Mesothelial cell of epicardium (in vitro differentiated cells): ENCODE measurements around the gene WDFY2. TPM values are rescaled to one million over a fixed set of nuclear protein-coding genes. Genes with fewer than 3 reads are reported as not detected.

Experiments used
- DNase-seq, 2 experiments: peaks; one replicate each; pipeline ENCODE4 v3.0.0; 2021; ENCODE audit warnings: low spot score in 2 of 2; ENCODE audit not compliant: unreplicated experiment in 2 of 2
- H3K27ac Mint-ChIP-seq: 2 replicates; pipeline ENCODE4 v1.8.0; 2021; ENCODE audit warnings: mixed read lengths
- H3K27me3 Mint-ChIP-seq: 2 replicates; pipeline ENCODE4 v1.8.0; 2021; ENCODE audit warnings: low read depth, mixed read lengths
- H3K36me3 Mint-ChIP-seq: 2 replicates; pipeline ENCODE4 v1.8.0; 2021; ENCODE audit warnings: mixed read lengths
- H3K4me1 Mint-ChIP-seq: 2 replicates; pipeline ENCODE4 v1.8.0; 2021; ENCODE audit warnings: mixed read lengths
- H3K4me3 Mint-ChIP-seq: 2 replicates; pipeline ENCODE4 v1.8.0; 2021; ENCODE audit warnings: mild to moderate bottlenecking, moderate library complexity, mixed read lengths
- H3K9me3 Mint-ChIP-seq: 2 replicates; pipeline ENCODE4 v1.8.0; 2021; ENCODE audit warnings: mixed read lengths
- total RNA-seq: library from RNA; stranded (reverse); gene quantifications from 3 replicates; pipeline ENCODE4 v1.2.1, GENCODE V29; 2021
- TF ChIP-seq, protein P1 (sequence below): fragments of 200-600 bp; sonication (generic); IDR thresholded peaks from one replicate; pipeline ENCODE4 v1.5.0; 2021; ENCODE audit warnings: antibody characterized with exemption; ENCODE audit not compliant: unreplicated experiment

WDFY2 gene
- total RNA-seq, 1 donor from 2014 or later: 12.1 TPM

DNA sequence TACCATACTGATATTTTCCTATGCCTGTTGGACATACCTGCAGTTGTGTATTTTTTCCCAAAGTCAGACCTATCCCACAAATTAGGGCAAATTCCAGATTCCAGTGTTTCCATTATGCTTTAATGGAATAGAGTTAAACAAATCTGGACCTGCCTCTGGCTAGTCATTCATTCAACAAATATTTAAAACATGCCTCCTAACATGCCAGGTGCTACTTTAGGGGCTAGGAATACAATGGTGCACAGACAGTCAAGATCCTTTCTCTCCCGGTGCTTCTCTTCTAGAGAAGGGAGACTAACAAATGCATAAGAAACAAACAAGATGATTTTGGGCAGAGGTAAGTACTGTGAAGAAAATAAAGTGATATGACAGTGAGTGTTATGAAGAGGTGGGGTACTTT, 7.5 kb upstream of the WDFY2 start:
- TF ChIP-seq, protein P1, sequence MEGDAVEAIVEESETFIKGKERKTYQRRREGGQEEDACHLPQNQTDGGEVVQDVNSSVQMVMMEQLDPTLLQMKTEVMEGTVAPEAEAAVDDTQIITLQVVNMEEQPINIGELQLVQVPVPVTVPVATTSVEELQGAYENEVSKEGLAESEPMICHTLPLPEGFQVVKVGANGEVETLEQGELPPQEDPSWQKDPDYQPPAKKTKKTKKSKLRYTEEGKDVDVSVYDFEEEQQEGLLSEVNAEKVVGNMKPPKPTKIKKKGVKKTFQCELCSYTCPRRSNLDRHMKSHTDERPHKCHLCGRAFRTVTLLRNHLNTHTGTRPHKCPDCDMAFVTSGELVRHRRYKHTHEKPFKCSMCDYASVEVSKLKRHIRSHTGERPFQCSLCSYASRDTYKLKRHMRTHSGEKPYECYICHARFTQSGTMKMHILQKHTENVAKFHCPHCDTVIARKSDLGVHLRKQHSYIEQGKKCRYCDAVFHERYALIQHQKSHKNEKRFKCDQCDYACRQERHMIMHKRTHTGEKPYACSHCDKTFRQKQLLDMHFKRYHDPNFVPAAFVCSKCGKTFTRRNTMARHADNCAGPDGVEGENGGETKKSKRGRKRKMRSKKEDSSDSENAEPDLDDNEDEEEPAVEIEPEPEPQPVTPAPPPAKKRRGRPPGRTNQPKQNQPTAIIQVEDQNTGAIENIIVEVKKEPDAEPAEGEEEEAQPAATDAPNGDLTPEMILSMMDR: no peak
- no peak for DNase-seq
- Mint-ChIP-seq H3K36me3 (no peaks in the 10 kb centered on the region), H3K27ac (no peak overlapping the region), H3K27me3 (peaks cover 3% of the 10 kb centered on the region), H3K4me1 (peaks cover 15% of the 10 kb centered on the region), H3K4me3 (no peak overlapping the region), H3K9me3 (peaks cover 4% of the 10 kb centered on the region)

GRCh38 chr13:51577690-51578089, 6.6 kb upstream of the WDFY2 start:
- no peak for DNase-seq
- peaks cover 4% of the 10 kb centered on the region for H3K9me3 Mint-ChIP-seq
- TF ChIP-seq, protein P1: no peak
- H3K27ac Mint-ChIP-seq: peak overlapping the region; percentile 8
- peaks cover 3% of the 10 kb centered on the region for H3K27me3 Mint-ChIP-seq
- H3K4me3 Mint-ChIP-seq: no peak overlapping the region
- H3K4me1 Mint-ChIP-seq: peaks cover 15% of the 10 kb centered on the region
- H3K36me3 Mint-ChIP-seq: no peaks in the 10 kb centered on the region

DNA sequence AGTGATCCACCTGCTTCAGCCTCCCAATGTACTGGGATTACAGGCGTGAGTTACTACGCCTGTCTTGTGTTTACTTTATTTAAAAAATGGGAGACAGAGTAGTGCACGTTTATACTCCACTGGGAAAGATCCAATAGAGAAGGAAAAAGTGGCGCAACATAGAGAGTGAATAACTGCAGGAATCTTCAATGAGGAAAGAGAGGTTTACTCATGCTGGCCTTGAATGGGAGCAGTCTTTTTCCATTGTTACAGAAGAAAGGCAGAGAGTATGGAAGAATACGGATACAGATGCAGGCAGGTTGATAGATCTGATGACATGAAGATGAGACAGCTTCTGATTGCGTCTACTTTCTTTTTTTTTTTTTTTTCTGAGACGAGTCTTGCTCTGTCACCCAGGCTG, 4.6 kb upstream of the WDFY2 start:
- TF ChIP-seq, protein P1: no peak
- Mint-ChIP-seq H3K27me3 (peaks cover 3% of the 10 kb centered on the region), H3K27ac (no peak overlapping the region), H3K36me3 (no peaks in the 10 kb centered on the region), H3K4me1 (peaks cover 17% of the 10 kb centered on the region), H3K9me3 (peaks cover 4% of the 10 kb centered on the region), H3K4me3 (no peak overlapping the region)
- no peak for DNase-seq

DNA sequence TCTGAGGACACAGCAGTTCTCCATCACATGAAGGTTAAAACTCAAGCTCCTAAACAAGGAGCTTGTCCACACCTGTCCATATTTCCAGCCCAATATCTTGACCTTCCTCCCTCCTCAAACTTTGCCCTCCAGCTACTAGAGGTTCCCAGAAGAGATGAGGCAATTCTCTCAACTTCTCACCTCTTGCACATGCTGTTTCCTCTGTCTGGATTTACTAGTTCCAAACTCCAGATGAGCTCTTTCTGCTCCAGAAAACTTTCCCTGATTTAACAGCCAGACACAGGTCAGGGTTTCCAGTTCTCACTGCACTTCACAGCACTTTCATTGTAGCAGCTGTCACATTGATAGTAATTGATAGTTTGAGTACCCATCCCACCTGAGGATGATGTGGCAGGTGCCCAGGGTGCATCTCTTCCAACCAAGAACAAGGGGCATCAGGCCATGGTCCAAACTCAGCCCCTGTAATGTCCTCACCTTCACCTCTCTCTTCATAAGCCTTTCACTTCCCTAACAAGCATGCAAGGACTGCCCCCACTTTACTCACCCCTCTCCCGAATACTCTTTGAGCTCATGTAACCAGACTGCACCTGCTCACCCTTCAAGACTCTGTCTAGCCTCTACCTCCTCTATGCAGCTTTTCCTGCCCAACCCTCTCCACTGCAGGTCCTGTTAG, 3.0 kb upstream of the WDFY2 start:
- Mint-ChIP-seq H3K36me3 (no peaks in the 10 kb centered on the region), H3K27me3 (peaks cover 3% of the 10 kb centered on the region), H3K9me3 (peaks cover 4% of the 10 kb centered on the region), H3K4me1 (peaks cover 25% of the 10 kb centered on the region), H3K4me3 (no peak overlapping the region), H3K27ac (no peak overlapping the region)
- TF ChIP-seq, protein P1: no peak
- no peak for DNase-seq

GRCh38 chr13:51583469-51583874, 790 bp upstream of the WDFY2 start:
- peaks cover 4% of the 10 kb centered on the region for H3K9me3 Mint-ChIP-seq

More at GRCh38 chr13:51583469-51583874, 790 bp upstream of the WDFY2 start:
- Mint-ChIP-seq H3K27ac (peak overlapping the region; percentile 90), H3K4me1 (peaks cover 12% of the 10 kb centered on the region), H3K27me3 (peaks cover 7% of the 10 kb centered on the region), H3K4me3 (peak overlapping the region; percentile 84), H3K36me3 (no peaks in the 10 kb centered on the region)
- TF ChIP-seq, protein P1: no peak
- no peak for DNase-seq
